KBM-7 (cell line): ENCODE data around the gene RRAS.

ENCODE experiments used
- DNase-seq: peaks from one replicate; pipeline ENCODE4 v3.0.0-alpha.2; 2015
- in situ Hi-C: fragments of 300-500 bp; cut with MboI; formaldehyde crosslinking; loops from 2 replicates; pipeline ENCODE4 v1.14.3; 2020; ENCODE audit warnings: low sequenced_read_pairs, low pct_unique_long_range_greater_than_20kb, mixed read lengths

The RRAS gene

GRCh38 chr19:49677901-49678674 is 38.1 kb upstream of the RRAS start:
- peak; percentile 85 for DNase-seq
- in situ Hi-C loops, result no loop called here

GRCh38 chr19:49677231-49677900 is 37.4 kb upstream of the RRAS start, which contains the start of gene PRMT1:
Gene PRMT1 (plus strand): TSS chr19:49677271. CDS start chr19:49677281, 10 bp downstream.
- no peak for DNase-seq
- in situ Hi-C loops, result no loop called here

DNA sequence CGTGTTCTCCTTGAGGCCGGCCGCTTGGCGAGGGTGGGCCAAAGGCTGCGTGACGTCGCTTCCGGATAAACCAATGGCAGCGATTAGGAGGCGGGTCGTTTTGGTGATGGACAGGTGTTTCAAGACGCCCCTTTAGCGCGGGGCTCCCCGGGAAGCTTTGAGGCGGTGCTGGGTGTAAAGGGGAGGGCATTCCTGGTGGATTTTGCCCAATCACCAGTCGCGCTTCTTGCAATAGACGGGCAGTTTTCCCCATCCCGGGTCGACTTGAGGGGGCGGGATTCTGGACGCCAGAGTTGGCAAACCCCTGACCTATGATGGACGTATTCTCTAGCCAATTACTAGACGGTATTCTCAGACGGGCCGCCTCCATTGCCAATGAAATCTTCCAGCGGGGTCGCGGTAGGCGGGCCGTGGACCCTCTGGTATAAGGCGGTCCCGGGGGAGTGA is 36.9 kb upstream of the RRAS start:
- in situ Hi-C loops, result no loop called here
- peak; percentile 100 for DNase-seq

DNA sequence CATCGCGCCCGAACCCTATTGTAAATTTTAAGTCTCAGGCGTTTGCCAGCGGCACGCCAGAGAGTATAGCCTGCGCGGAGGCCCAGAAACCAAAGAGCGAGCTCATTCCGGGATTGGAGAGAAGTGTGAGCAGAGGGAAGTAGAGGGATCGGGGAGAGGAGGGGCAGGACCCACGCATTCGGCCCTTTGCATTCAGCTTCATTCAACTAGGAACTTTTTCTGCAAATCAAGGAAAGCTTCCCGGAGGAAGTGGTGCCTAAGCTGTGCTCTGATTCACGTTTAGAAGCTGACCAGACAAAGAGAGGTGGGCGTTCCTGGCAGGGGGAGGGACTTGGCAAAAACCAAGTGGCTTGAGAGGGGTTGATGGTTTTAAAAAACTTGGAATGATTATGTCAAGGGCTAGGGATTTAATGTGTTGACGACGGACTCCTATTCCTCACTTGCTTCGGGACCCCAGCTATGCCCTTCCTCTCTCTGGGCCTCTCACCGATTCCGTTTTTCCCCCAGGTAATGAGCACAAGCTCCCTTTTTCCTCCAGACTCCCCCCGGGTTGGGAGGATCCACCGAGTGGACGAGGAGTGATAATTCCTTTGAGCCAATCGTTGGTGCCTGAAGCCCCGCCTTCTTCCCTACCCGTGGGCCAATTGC is 36.3 kb upstream of the RRAS start:
- in situ Hi-C loops, result no loop called here
- DNase-seq, result no peak

GRCh38 chr19:49672131-49672919 is 32.4 kb upstream of the RRAS start:
- in situ Hi-C loops, result no loop called here
- DNase-seq, result peak; percentile 84

DNA sequence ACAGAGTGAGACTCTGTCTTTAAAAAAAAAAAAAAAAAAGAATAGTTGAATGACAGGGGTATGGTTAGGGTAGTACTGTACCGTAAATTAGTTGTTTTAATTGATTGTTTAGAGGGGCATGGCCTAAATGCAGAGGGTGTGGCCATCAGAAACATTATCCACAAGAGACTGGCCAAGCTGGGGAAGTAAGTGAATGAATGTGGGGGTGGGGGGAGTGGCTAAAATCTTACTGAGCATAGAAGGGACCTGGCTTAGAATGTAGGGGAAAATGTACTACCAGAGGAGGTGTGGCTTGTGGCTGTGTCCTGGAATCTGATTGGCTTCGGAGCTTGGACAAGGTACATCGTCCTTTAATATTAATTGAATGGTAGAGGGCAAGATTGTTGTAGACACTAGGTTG is 29.6 kb upstream of the RRAS start:
- no peak for DNase-seq
- in situ Hi-C loops, result no loop called here

DNA sequence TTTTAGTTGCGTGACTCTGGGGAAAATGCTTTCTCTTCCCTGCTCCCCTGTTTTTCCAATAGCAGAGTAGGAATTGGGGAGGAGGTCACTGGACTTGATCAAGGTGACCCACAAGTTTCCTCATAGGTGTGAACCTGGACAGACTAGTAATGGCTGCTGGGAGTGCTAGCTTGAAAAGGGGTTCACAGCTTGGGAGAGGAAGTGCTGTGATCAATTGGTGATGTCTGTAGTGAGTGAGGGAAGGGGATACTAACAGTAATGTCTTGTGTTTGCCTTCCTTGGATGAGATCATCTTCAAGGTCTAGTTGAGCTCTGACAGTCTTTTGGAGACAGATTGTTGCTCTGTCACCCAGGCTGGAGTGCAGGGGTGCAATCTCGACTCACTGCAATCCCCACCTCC is 27.5 kb upstream of the RRAS start:
- no peak for DNase-seq
- in situ Hi-C loops, result no loop called here

DNA sequence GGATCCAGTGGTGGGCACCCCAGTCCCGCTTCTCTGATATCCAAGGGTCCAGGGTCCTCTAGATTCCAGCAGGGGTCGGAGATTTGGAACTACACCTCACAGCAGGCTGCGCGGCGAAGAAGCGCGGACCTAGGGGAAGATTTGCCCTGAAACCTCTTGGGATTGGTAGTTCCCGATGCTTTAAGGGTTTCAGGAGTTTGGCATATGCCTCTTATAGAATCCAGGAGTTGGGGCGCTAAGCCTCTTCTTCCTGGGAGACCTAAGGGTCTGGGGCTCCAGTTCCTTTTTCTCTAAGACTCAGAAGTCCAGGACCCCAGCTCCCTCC is 26.1 kb upstream of the RRAS start:
- in situ Hi-C loops, result no loop called here
- DNase-seq, result no peak

DNA sequence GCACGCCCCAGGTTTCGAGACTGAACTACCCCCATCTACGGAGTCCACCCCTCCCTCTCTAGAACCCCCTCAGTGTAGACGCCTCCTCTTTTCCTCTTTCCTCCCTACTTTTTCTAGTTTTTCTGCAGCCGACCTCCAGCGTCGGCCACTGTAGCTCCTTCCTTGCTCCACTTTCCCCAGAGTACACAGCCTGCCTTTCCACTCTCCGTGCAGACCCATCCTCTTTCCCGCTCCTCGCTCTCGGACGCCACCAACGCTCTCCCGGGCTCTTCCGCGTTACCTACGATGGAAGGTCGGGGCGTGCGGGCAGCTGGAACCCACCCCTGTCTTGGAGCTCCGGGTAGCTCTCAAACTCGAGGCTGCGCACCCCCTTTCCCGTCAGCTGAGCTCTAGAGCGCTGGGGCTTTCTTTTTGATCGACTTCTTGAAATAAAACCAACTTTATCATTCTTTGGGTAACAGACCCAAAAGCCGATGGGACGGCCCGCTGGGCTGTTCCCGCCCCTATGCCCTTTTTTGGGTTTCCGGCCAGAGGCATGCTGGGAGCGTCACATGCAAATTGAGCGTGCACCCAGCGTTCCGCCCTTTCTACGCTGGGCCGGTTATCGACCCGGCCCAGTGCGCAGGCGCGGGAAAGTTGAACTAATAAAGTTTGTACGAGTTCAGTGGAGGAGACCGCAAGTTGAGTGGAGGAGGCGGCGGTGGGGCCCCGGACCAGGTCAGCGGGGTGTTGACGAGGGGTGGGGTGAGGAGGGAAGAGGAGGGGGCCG is 25.6 kb upstream of the RRAS start, which contains the start of the genes BCL2L12 and IRF3:
TSS of gene BCL2L12 (plus strand) at position 583 of the 769 bp plus-strand sequence. CDS start 760 bp downstream, outside the sequence.
TSS of gene IRF3 (minus strand) at position 507 of the 769 bp plus-strand sequence. CDS start 1,019 bp downstream, outside the sequence.
- DNase-seq, result peak; percentile 97
- in situ Hi-C loops, result no loop called here

DNA sequence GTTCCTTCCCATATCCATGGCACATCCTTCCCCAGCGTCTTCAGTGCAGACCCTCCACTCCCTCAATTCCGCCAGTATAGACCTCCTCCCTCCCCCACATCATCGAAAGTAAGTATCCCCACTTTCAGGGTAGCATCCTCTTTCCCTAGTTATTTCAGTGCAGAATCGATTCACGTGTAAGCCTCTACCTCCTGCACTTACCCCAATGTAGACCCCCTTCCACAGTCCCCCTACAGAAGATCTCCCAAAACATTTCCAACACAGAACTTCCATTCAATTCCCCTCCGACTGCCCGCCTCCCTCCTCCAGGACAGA is 25.1 kb upstream of the RRAS start:
- in situ Hi-C loops, result no loop called here
- no peak for DNase-seq

- peak; percentile 80 for DNase-seq
- in situ Hi-C loops, result no loop called here
These were observed 24.5 kb upstream of the RRAS start for GRCh38 chr19:49664171-49665035.

GRCh38 chr19:49663224-49663623 is 23.3 kb upstream of the RRAS start:
- in situ Hi-C loops, result no loop called here
- no peak for DNase-seq

DNA sequence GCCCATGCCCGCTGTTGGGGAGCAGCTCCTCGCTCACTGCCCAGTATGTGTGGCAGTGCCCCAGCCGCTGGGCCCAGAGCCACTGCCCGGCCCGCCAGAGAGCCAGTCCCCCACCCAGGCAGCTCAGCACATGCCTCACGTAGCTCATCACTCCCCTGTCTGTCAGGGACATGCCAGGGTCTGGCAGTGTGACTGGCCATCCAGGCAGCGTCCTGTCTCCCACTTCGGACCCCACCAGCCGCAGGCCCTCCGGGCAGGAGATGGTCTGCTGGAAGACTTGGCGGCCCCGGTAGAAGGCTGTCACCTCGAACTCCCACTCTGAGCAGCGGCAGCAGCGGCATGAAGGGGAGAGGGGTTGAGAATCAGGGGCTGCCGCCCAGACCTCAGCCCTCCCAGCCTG is 22.1 kb upstream of the RRAS start:
- no peak for DNase-seq
- in situ Hi-C loops, result no loop called here

- in situ Hi-C loops, result no loop called here
These were observed 20.5 kb upstream of the RRAS start for GRCh38 chr19:49660338-49660961.

GRCh38 chr19:49658566-49659442 is 18.9 kb upstream of the RRAS start:
- DNase-seq, result no peak
- in situ Hi-C loops, result no loop called here

More at GRCh38 chr19:49660338-49660961, 20.5 kb upstream of the RRAS start:
- DNase-seq, result no peak

GRCh38 chr19:49658139-49658517 is 18.2 kb upstream of the RRAS start:
- DNase-seq, result no peak
- in situ Hi-C loops, result no loop called here
